HEK293 (cell line): ENCODE data around the gene CCDC102B.

Experiments used
- CTCF ChIA-PET: fragments of 350-600 bp; formaldehyde crosslinking; extraction: SDS; loops from one replicate; lab custom pipeline; 2021; ENCODE audit warnings: antibody characterized with exemption; lab: Yijun Ruan, JAX
- POLR2A ChIA-PET: fragments of 300-600 bp; formaldehyde crosslinking; extraction: SDS; loops from one replicate; lab custom pipeline; 2020; ENCODE audit warnings: antibody characterized with exemption, inconsistent platforms; lab: Yijun Ruan, JAX
- H3K27ac ChIP-seq: fragments of 200-500 bp; sonication (Bioruptor generic); 2 replicates; pipeline ENCODE4 v1.5.1; 2014; ENCODE audit warnings: low read depth, low read length, control low read depth, inconsistent platforms; ENCODE audit errors: extremely low read depth
- H3K36me3 ChIP-seq, 2 experiments: fragments of 200-500 bp in 1 of 2; sonication (Bioruptor generic) in 1 of 2; 1 replicate in 1 of 2; 2 replicates in 1 of 2; pipeline ENCODE4 v1.5.1; 2014 to 2017; ENCODE audit warnings: inconsistent platforms in 2 of 2, low read length in 2 of 2; ENCODE audit not compliant: control insufficient read depth in 2 of 2, insufficient read depth in 1 of 2
- H3K4me1 ChIP-seq: fragments of 200-500 bp; sonication (Bioruptor generic); 2 replicates; pipeline ENCODE4 v1.5.1; 2014; ENCODE audit warnings: mild to moderate bottlenecking, low read length, inconsistent platforms; ENCODE audit not compliant: control insufficient read depth, insufficient read depth
- H3K4me3 ChIP-seq: 2 replicates; pipeline ENCODE4 v1.5.1; 2011; ENCODE audit warnings: low read depth, mild to moderate bottlenecking, control low read depth, low read length, moderate library complexity
- H3K9me3 ChIP-seq: fragments of 200-500 bp; sonication (Bioruptor generic); 2 replicates; pipeline ENCODE4 v1.5.1; 2014; ENCODE audit warnings: low read depth, low read length, inconsistent platforms; ENCODE audit not compliant: control insufficient read depth, insufficient read depth
- BCL11B ChIP-seq: fragments of 450-650 bp; formaldehyde crosslinking; IDR thresholded peaks from 2 replicates; pipeline ENCODE4 v1.5.1; 2016; ENCODE audit warnings: low read depth, missing biosample characterization, missing genetic modification characterization
- KLF7 ChIP-seq: fragments of 450-650 bp; formaldehyde crosslinking; IDR thresholded peaks from 2 replicates; pipeline ENCODE4 v1.5.1; 2016; ENCODE audit warnings: missing biosample characterization, missing genetic modification characterization, borderline replicate concordance
- KLF8 ChIP-seq: fragments of 450-650 bp; formaldehyde crosslinking; IDR thresholded peaks from 2 replicates; pipeline ENCODE4 v1.5.1; 2016; ENCODE audit warnings: missing biosample characterization, missing genetic modification characterization
- TRIM28 ChIP-seq: IDR thresholded peaks from 2 replicates; pipeline ENCODE4 v1.6.1; 2011; ENCODE audit warnings: low read length, control low read depth, borderline replicate concordance
- ZBTB7A ChIP-seq: fragments of 450-650 bp; formaldehyde crosslinking; IDR thresholded peaks from 2 replicates; pipeline ENCODE4 v1.5.1; 2016; ENCODE audit warnings: low read depth, missing biosample characterization, missing genetic modification characterization
- ZNF121 ChIP-seq: fragments of 450-650 bp; formaldehyde crosslinking; IDR thresholded peaks from 2 replicates; pipeline ENCODE4 v1.5.1; 2016; ENCODE audit warnings: missing biosample characterization, missing genetic modification characterization
- ZNF155 ChIP-seq: fragments of 450-650 bp; formaldehyde crosslinking; IDR thresholded peaks from 2 replicates; pipeline ENCODE4 v1.5.1; 2016; ENCODE audit warnings: missing biosample characterization, missing genetic modification characterization
- ZNF211 ChIP-seq: fragments of 450-650 bp; formaldehyde crosslinking; IDR thresholded peaks from 2 replicates; pipeline ENCODE4 v1.5.1; 2016; ENCODE audit warnings: low read depth, missing biosample characterization, missing genetic modification characterization
- ZNF23 ChIP-seq: fragments of 450-650 bp; formaldehyde crosslinking; IDR thresholded peaks from 2 replicates; pipeline ENCODE4 v1.5.1; 2016; ENCODE audit warnings: missing biosample characterization, missing genetic modification characterization, borderline replicate concordance
- ZNF280D ChIP-seq: fragments of 450-650 bp; formaldehyde crosslinking; IDR thresholded peaks from 2 replicates; pipeline ENCODE4 v1.5.1; 2016; ENCODE audit warnings: missing biosample characterization, missing genetic modification characterization
- ZNF423 ChIP-seq: fragments of 450-650 bp; formaldehyde crosslinking; IDR thresholded peaks from 2 replicates; pipeline ENCODE4 v1.5.1; 2016; ENCODE audit warnings: missing biosample characterization, missing genetic modification characterization
- ZNF518A ChIP-seq: fragments of 450-650 bp; formaldehyde crosslinking; conservative IDR thresholded peaks from 2 replicates; pipeline ENCODE4 v1.5.1; 2016; ENCODE audit warnings: low read depth, missing biosample characterization, missing genetic modification characterization
- TF ChIP-seq, protein P1 (sequence below): fragments of 450-650 bp; formaldehyde crosslinking; IDR thresholded peaks from 2 replicates; pipeline ENCODE4 v1.5.1; 2016; ENCODE audit warnings: missing biosample characterization, missing genetic modification characterization

CCDC102B gene

GRCh38 chr18:68797871-68798270 lies at the start of gene CCDC102B:
TSS of gene CCDC102B (plus strand) at chr18:68798080. CDS start at chr18:68836764, 38,684 bp downstream.
- POLR2A ChIA-PET, result no interaction called here
- H3K4me1 ChIP-seq, result no peaks in the 10 kb centered on the region

GRCh38 chr18:68757126-68757525 lies 40.8 kb upstream of the CCDC102B start:
- no peak for TF ChIP-seq KLF7 (tag by site-specific recombination)
- Histone ChIP-seq H3K36me3 (no peaks in the 10 kb centered on the region), H3K4me3 (no peak overlapping the region), H3K27ac (no peak overlapping the region), H3K4me1 (no peaks in the 10 kb centered on the region), H3K9me3 (no peaks in the 10 kb centered on the region)
- ChIA-PET CTCF (no interaction called here), POLR2A (no interaction called here)

More at GRCh38 chr18:68797871-68798270, at the start of gene CCDC102B:
- Histone ChIP-seq H3K27ac (no peak within 1 kb of the TSS), H3K36me3 (no peaks in the 10 kb centered on the region), H3K4me3 (no peak within 1 kb of the TSS), H3K9me3 (no peaks in the 10 kb centered on the region)
- TF ChIP-seq KLF8 (tag by site-specific recombination) (no peak), ZNF211 (no peak)
- CTCF ChIA-PET, result interaction anchor here (0.7 kb wide), 1 partner anchor 192 kb away, joined by 4 read pairs; no protein-coding TSS in a partner anchor

GRCh38 chr18:68759308-68759707 lies 38.6 kb upstream of the CCDC102B start:
- Histone ChIP-seq H3K4me3 (no peak overlapping the region), H3K9me3 (no peaks in the 10 kb centered on the region), H3K27ac (no peak overlapping the region), H3K36me3 (no peaks in the 10 kb centered on the region), H3K4me1 (no peaks in the 10 kb centered on the region)
- TF ChIP-seq ZNF280D (tag by site-specific recombination), result no peak
- TF ChIP-seq TRIM28, result peak; percentile 76; the same call in 1 of the 2 replicates
- no peak for TF ChIP-seq ZNF155 (tag by site-specific recombination)
- no peak for TF ChIP-seq ZNF518A (tag by site-specific recombination)
- TF ChIP-seq ZBTB7A (tag by site-specific recombination), result no peak
- no peak for TF ChIP-seq ZNF121 (tag by site-specific recombination)
- TF ChIP-seq BCL11B, result no peak
- POLR2A ChIA-PET, result no interaction called here
- CTCF ChIA-PET, result no interaction called here

GRCh38 chr18:68763083-68763482 lies 34.8 kb upstream of the CCDC102B start:
- Histone ChIP-seq H3K4me3 (no peak overlapping the region), H3K9me3 (no peaks in the 10 kb centered on the region), H3K27ac (no peak overlapping the region), H3K4me1 (no peaks in the 10 kb centered on the region), H3K36me3 (no peaks in the 10 kb centered on the region)
- ChIA-PET POLR2A (no interaction called here), CTCF (interaction anchor here (0.6 kb wide), 1 partner anchor 1325 kb away, joined by 4 read pairs; no protein-coding TSS in a partner anchor)
- TF ChIP-seq ZNF23 (tag by site-specific recombination) (no peak), ZNF423 (no peak)
- TF ChIP-seq, protein P1, sequence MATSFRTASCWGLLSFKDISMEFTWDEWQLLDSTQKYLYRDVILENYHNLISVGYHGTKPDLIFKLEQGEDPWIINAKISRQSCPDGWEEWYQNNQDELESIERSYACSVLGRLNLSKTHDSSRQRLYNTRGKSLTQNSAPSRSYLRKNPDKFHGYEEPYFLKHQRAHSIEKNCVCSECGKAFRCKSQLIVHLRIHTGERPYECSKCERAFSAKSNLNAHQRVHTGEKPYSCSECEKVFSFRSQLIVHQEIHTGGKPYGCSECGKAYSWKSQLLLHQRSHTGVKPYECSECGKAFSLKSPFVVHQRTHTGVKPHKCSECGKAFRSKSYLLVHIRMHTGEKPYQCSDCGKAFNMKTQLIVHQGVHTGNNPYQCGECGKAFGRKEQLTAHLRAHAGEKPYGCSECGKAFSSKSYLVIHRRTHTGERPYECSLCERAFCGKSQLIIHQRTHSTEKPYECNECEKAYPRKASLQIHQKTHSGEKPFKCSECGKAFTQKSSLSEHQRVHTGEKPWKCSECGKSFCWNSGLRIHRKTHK, result no peak
